ENCODE results near the gene SYNJ2. TPM values are rescaled to one million over a fixed set of nuclear protein-coding genes. Genes with fewer than 3 reads are reported as not detected.
"Not testable (repeated sequence)": the region's sequence is repeated elsewhere in the genome, so short reads cannot be mapped to it uniquely, and the experiment has no call there.

Gene SYNJ2
- total RNA-seq (2014; rRNA removed; shearing (Covaris generic)), result 3.9 TPM in 2 replicates
- polyA plus RNA-seq (2015; cell fraction: cytosol; rRNA removed), result 6.8 and 7.1 TPM in 2 replicates
- polyA plus RNA-seq (2015; cell fraction: nucleus; rRNA removed), result 7.3 and 7.4 TPM in 2 replicates

DNA sequence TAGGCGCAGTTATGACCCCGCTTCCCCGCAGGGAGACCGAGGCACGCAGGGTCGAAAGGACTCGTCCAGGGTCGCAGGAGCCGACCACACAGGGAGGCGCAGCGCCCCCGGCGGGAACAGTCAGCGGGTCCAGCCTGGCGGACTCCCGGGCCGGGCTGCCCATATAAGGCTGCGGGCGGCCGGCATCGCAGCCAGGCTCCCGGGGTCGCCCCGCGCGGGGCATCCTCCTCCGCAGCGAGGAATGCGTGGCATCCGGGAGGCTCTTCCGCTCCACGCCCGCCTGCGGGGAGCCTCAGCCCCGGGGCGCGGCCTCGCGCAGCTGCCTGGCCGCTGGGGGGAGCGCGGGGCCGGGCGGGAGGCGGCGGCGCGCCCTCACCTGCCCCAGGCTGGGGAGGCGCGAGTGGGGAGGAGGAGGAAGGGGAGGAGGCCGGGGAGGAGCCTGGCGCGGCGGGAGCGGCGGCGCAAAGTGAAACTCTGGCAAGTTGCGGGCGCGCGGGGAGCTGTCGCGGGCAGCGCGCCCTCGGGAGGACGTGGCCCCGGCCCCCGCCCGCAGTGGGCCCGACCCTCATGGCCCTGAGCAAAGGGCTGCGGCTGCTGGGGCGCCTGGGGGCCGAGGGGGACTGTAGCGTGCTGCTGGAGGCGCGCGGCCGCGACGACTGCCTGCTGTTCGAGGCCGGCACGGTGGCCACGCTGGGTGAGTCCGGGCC lies at the start of gene SYNJ2:
Gene SYNJ2, plus strand, starts transcription at position 469 of the 707 bp plus-strand sequence. Its CDS starts 99 bp downstream, at position 568.
- in situ Hi-C loops (cut with HindIII; ENCODE audit: low pct_unique_long_range_greater_than_20kb, low sequenced_read_pairs), result no loop called here
- DNase-seq (ENCODE audit: low read depth, low spot score), result peak; percentile 53

DNA sequence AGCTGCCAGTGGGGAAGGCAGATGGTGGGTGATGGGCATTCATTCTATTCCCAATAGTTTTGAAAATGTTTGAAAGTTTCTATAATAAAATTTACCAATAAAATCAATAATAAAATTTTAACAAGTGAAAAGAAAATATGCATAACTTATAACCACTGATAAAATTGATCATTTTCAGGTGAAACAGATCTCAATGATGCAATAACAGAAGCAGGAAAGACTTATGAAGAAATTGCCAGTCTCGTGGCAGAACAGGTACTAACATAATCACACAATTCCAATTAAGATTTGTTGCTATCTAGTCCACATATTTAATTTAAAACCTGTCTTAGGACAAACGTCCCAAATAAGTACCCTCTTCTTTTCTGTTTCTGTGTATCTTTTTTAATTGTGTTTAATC lies 45.9 kb upstream of the SYNJ2 start:
- no peak for DNase-seq (ENCODE audit: low read depth, low spot score)
- in situ Hi-C loops (cut with HindIII; ENCODE audit: low pct_unique_long_range_greater_than_20kb, low sequenced_read_pairs), result no loop called here

DNA sequence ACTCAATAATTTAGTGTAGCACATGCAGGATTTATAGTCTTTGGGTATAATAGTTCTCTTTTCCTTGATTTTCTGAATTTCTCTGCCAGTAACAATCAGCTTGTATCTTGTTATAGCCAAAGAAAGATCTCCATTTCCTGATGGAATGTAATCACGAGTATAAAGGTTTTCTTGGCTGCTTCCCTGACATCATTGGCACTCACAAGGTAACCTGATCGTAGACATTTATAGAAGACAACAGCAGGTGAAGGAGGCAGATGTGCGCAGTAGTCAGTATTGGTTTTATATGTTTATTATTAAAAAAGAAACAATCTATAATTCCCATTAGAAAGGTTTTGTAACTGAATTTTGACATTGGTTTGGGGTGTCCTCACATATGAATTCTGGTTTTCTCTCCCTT lies 44.3 kb upstream of the SYNJ2 start:
- in situ Hi-C loops (cut with HindIII; ENCODE audit: low pct_unique_long_range_greater_than_20kb, low sequenced_read_pairs), result no loop called here
- DNase-seq (ENCODE audit: low read depth, low spot score), result no peak

GRCh38 chr6:157937916-157938315 lies 43.7 kb upstream of the SYNJ2 start:
- DNase-seq (ENCODE audit: low read depth, low spot score), result no peak
- in situ Hi-C loops (cut with HindIII; ENCODE audit: low pct_unique_long_range_greater_than_20kb, low sequenced_read_pairs), result no loop called here

GRCh38 chr6:157940375-157941036 lies 41.2 kb upstream of the SYNJ2 start:
- in situ Hi-C loops (cut with HindIII; ENCODE audit: low pct_unique_long_range_greater_than_20kb, low sequenced_read_pairs); DNase-seq (ENCODE audit: low read depth, low spot score): not testable (repeated sequence)

DNA sequence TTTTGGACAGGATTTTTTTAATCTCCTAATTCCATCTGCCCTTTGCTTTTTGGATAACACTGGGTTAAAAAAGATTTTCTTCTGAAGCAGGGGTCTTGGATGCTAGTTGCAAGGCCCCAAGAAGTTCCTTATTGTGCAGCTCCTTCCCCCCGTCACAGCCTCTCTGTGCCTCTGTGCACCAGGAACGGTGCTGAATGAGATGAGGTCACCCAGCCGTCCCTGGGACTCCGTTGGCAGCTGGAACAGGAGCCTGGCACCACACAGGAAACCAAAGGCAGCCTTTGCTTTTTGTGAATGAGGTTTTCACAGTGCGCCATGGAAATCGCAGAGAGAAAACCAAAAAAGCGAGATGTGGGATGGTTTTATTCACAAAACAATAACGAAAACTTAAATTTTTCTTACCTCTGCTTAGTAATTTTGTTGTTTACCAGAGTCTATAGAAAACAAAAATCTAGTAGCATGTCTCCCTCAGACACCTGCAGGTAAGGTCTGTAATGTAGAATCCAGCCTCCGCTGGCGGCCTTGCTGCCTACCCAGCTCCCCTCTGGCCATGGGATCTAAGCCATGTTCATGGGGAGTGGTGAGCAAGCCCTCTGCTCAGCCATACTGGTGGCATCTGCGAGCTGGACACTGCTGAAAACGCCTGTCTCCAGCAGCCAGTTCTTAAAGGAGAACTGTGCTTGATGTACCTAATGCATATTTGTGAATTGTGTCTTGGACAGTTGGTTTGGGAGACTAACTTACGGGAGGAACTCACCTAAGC lies 40.4 kb upstream of the SYNJ2 start:
- DNase-seq (ENCODE audit: low read depth, low spot score), result no peak
- in situ Hi-C loops (cut with HindIII; ENCODE audit: low pct_unique_long_range_greater_than_20kb, low sequenced_read_pairs), result no loop called here

DNA sequence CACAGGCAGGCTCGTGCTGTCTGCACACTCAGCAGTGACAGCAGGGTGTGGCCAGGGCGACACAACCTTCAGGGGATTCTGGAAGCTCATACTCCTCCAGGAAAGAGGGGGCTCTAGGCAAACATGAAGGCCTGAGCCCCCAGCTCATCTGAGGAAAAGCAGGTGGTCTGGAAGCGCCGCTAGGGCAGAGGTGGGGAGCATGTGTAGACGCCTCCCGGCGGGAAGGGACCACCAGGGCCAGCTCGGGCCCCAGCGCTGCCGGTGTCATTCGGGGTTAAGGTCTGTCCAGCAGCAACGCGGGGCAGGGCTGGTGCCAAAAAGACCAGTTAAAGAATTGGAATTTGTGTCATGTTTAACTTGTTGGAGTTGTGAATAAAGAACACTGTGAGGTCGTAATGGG lies 39.3 kb upstream of the SYNJ2 start:
- in situ Hi-C loops (cut with HindIII; ENCODE audit: low pct_unique_long_range_greater_than_20kb, low sequenced_read_pairs), result no loop called here

GRCh38 chr6:157943249-157943963 lies 38.3 kb upstream of the SYNJ2 start:
- in situ Hi-C loops (cut with HindIII; ENCODE audit: low pct_unique_long_range_greater_than_20kb, low sequenced_read_pairs), result no loop called here
- DNase-seq (ENCODE audit: low read depth, low spot score), result no peak

More for the DNA sequence above, 39.3 kb upstream of the SYNJ2 start:
- DNase-seq (ENCODE audit: low read depth, low spot score), result no peak

DNA sequence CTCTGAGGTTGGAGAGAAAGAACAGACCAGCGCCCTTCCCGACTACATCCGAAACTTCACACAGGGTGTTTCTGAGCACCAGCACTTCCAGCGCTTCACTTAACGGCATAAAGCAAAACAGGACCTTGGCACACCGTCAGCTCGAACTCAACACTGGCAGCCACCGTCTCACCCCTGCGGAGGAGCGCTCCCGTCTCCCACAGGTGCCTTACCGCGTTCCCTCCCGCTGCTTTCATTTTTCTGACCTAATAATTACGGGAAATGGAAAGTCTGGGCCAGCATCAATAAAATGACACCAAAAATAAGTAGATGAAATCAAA lies 37.7 kb upstream of the SYNJ2 start:
- no peak for DNase-seq (ENCODE audit: low read depth, low spot score)
- in situ Hi-C loops (cut with HindIII; ENCODE audit: low pct_unique_long_range_greater_than_20kb, low sequenced_read_pairs), result no loop called here

- in situ Hi-C loops (cut with HindIII; ENCODE audit: low pct_unique_long_range_greater_than_20kb, low sequenced_read_pairs), result no loop called here
- no peak for DNase-seq (ENCODE audit: low read depth, low spot score)
These were observed 36.4 kb upstream of the SYNJ2 start for GRCh38 chr6:157944983-157945931.

GRCh38 chr6:157946053-157946617 lies 35.5 kb upstream of the SYNJ2 start:
- in situ Hi-C loops (cut with HindIII; ENCODE audit: low pct_unique_long_range_greater_than_20kb, low sequenced_read_pairs), result no loop called here
- no peak for DNase-seq (ENCODE audit: low read depth, low spot score)

GRCh38 chr6:157946865-157947532 lies 34.7 kb upstream of the SYNJ2 start:
- peak; percentile 46 for DNase-seq (ENCODE audit: low read depth, low spot score)
- in situ Hi-C loops (cut with HindIII; ENCODE audit: low pct_unique_long_range_greater_than_20kb, low sequenced_read_pairs), result no loop called here

- DNase-seq (ENCODE audit: low read depth, low spot score), result peak; percentile 49
- in situ Hi-C loops (cut with HindIII; ENCODE audit: low pct_unique_long_range_greater_than_20kb, low sequenced_read_pairs), result not testable (repeated sequence)
These were observed 30.8 kb upstream of the SYNJ2 start for GRCh38 chr6:157950899-157951298.

- in situ Hi-C loops (cut with HindIII; ENCODE audit: low pct_unique_long_range_greater_than_20kb, low sequenced_read_pairs), result no loop called here
- DNase-seq (ENCODE audit: low read depth, low spot score), result no peak
These were observed 29.8 kb upstream of the SYNJ2 start for GRCh38 chr6:157951828-157952227.

DNA sequence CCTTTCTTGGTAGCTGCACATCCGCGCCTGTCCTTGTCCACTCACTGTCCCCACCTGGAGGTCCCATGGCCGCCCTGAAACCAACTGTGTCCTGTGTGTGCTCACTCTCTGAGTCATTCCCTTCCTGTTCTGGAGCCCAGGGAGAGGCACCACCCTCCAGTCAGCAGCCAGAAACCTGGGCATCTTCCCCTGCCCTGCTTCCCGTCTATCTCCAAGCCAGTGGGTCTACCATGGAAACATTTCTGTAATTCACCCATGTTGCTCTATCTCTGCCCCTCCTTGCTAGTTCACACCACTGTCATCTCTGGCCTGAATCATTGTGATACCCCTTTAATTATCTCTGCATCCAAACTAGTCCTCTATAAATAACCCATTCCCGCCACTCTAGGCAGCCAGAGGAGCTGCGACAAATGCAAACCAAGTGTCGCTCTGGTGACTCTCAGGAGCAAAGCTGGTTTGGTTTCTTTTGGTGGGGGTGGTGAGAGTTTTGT lies 28.8 kb upstream of the SYNJ2 start:
- in situ Hi-C loops (cut with HindIII; ENCODE audit: low pct_unique_long_range_greater_than_20kb, low sequenced_read_pairs), result no loop called here
- no peak for DNase-seq (ENCODE audit: low read depth, low spot score)

DNA sequence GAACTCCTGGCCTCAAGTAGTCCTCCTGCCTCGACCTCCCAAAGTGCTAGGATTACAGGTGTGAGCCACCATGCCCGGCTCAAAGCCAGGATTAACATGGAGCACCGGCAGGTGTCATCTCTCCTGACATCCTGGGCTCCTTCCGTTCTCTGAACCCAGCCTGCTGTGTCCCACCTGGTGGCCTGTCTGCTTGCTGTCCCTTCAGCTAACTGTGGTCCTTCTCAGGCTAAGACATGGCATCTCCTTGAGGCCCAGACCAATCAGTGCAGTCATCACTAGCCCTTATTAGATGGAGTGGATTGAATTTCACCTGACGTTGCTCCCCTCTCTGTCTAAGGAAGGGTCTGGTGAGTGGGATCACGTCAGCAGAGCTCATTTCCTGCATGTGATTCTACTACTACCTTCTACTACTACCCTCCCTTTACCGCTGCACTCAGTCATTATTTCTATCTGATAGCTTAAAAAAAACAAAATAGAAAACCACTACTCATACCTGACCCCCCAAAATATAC lies 28.0 kb upstream of the SYNJ2 start:
- in situ Hi-C loops (cut with HindIII; ENCODE audit: low pct_unique_long_range_greater_than_20kb, low sequenced_read_pairs), result no loop called here
- no peak for DNase-seq (ENCODE audit: low read depth, low spot score)
